K562 (cell line): ENCODE data around the gene MRM2. TPM values are rescaled to one million over a fixed set of nuclear protein-coding genes. Genes with fewer than 3 reads are reported as not detected.

Experiments
- BRF1 ChIP-seq: IDR thresholded peaks from 3 replicates; pipeline ENCODE4 v1.6.1; 2011; ENCODE audit warnings: borderline replicate concordance, mild to moderate bottlenecking; ENCODE audit not compliant: insufficient read length; ENCODE audit errors: extremely low read depth
- CBX5 ChIP-seq: IDR thresholded peaks from 2 replicates; pipeline ENCODE4 v1.6.1; 2014; ENCODE audit warnings: low read depth, borderline replicate concordance
- ETS2 ChIP-seq: IDR thresholded peaks from 2 replicates; pipeline ENCODE4 v1.6.1; 2016; ENCODE audit warnings: borderline replicate concordance, missing genetic modification characterization, mild to moderate bottlenecking, moderate library complexity, missing compliant biosample characterization; ENCODE audit not compliant: poor library complexity, severe bottlenecking
- GATAD2B ChIP-seq: fragments of 450-650 bp; IDR thresholded peaks from 2 replicates; pipeline ENCODE4 v1.6.1; 2017; ENCODE audit warnings: mild to moderate bottlenecking, borderline replicate concordance
- JUN ChIP-seq, 2 experiments: sonication (generic) in 1 of 2; formaldehyde crosslinking in 1 of 2; IDR thresholded peaks; 2 replicates each; pipeline versions ENCODE4 v1.6.1 to v1.8.0; 2012 to 2022; ENCODE audit warnings: borderline replicate concordance in 2 of 2, mild to moderate bottlenecking in 2 of 2, improper control_type of control experiment in 1 of 2, low read depth in 1 of 2, low read length in 1 of 2, missing genetic modification reagents in 1 of 2
- MTA1 ChIP-seq: fragments of 450-650 bp; IDR thresholded peaks from 2 replicates; pipeline ENCODE4 v1.6.1; 2017; ENCODE audit warnings: borderline replicate concordance
- MYBL2 ChIP-seq, 2 experiments: fragments of 450-650 bp in 1 of 2; sonication (generic) in 1 of 2; formaldehyde crosslinking in 1 of 2; IDR thresholded peaks; 2 replicates each; pipeline versions ENCODE4 v1.6.1 to v1.8.1; 2017 to 2022; ENCODE audit warnings: borderline replicate concordance in 1 of 2, inconsistent platforms in 1 of 2, low read depth in 1 of 2, mild to moderate bottlenecking in 1 of 2, missing genetic modification reagents in 1 of 2, moderate library complexity in 1 of 2
- MYNN ChIP-seq, 2 experiments: sonication (generic); formaldehyde crosslinking in 1 of 2; IDR thresholded peaks; 2 replicates each; pipeline versions ENCODE4 v1.5.0 to v1.6.1; 2016 to 2020; ENCODE audit warnings: antibody characterized with exemption in 1 of 2, missing genetic modification reagents in 1 of 2
- NFIC ChIP-seq: fragments of 450-650 bp; IDR thresholded peaks from 2 replicates; pipeline ENCODE4 v1.6.1; 2017; ENCODE audit warnings: mild to moderate bottlenecking, inconsistent platforms
- NRF1 ChIP-seq, 2 experiments: fragments of 450-650 bp; IDR thresholded peaks in 1 of 2; conservative IDR thresholded peaks in 1 of 2; 2 replicates each; pipeline ENCODE4 v1.6.1; 2014; ENCODE audit warnings: mild to moderate bottlenecking in 2 of 2
- PCBP2 ChIP-seq: fragments of 200-400 bp; formaldehyde crosslinking; IDR thresholded peaks from 2 replicates; pipeline ENCODE4 v1.6.1; 2018; ENCODE audit warnings: low read length, low read depth, mild to moderate bottlenecking, moderate library complexity; ENCODE audit not compliant: poor library complexity, severe bottlenecking
- POLR2AphosphoS5 ChIP-seq: IDR thresholded peaks from 2 replicates; pipeline ENCODE4 v1.6.1; 2011; ENCODE audit warnings: mild to moderate bottlenecking, low read depth, low read length, moderate library complexity; ENCODE audit not compliant: control insufficient read depth, insufficient read depth
- RBM14 ChIP-seq: fragments of 200-400 bp; formaldehyde crosslinking; IDR thresholded peaks from 2 replicates; pipeline ENCODE4 v1.6.1; 2018; ENCODE audit warnings: low read depth, mild to moderate bottlenecking, low read length, moderate library complexity, borderline replicate concordance; ENCODE audit not compliant: insufficient read depth
- RBM25 ChIP-seq: fragments of 200-400 bp; formaldehyde crosslinking; IDR thresholded peaks from 2 replicates; pipeline ENCODE4 v1.6.1; 2018; ENCODE audit warnings: low read length, low read depth, moderate library complexity; ENCODE audit not compliant: severe bottlenecking
- SIN3A ChIP-seq, 2 experiments: fragments of 150-350 bp in 1 of 2; IDR thresholded peaks; 2 replicates each; pipeline ENCODE4 v1.6.1; 2011 to 2016; ENCODE audit warnings: borderline replicate concordance in 2 of 2, low read depth in 2 of 2, low read length in 2 of 2, mild to moderate bottlenecking in 2 of 2, moderate library complexity in 2 of 2; ENCODE audit not compliant: control insufficient read depth in 1 of 2
- SP1 ChIP-seq: sonication (generic); formaldehyde crosslinking; IDR thresholded peaks from 2 replicates; pipeline ENCODE4 v1.8.1; 2022; ENCODE audit warnings: mild to moderate bottlenecking, missing genetic modification reagents
- SRSF7 ChIP-seq: fragments of 200-400 bp; formaldehyde crosslinking; optimal IDR thresholded peaks from 2 replicates; pipeline ENCODE3; 2017; ENCODE audit warnings: mild to moderate bottlenecking, low read depth, low read length
- TCF3 ChIP-seq: sonication (generic); formaldehyde crosslinking; IDR thresholded peaks from 2 replicates; pipeline ENCODE4 v1.4.0; 2020; ENCODE audit warnings: mild to moderate bottlenecking, missing genetic modification reagents
- TCFL5 ChIP-seq: fragments of 250-450 bp; sonication (Bioruptor Pico); conservative IDR thresholded peaks from 2 replicates; pipeline ENCODE4 v1.6.1; 2021; ENCODE audit warnings: mild to moderate bottlenecking, moderate library complexity, matching md5 sums
- ZNF174 ChIP-seq: fragments of 250-450 bp; sonication (Bioruptor Pico); IDR thresholded peaks from 2 replicates; pipeline ENCODE4 v1.4.0; 2020; ENCODE audit warnings: mild to moderate bottlenecking
- ZNF551 ChIP-seq: fragments of 250-450 bp; sonication (Bioruptor Pico); IDR thresholded peaks from 2 replicates; pipeline ENCODE4 v1.5.0; 2021; ENCODE audit warnings: mild to moderate bottlenecking, moderate library complexity
- ZNF785 ChIP-seq: fragments of 250-450 bp; sonication (Bioruptor Pico); IDR thresholded peaks from 2 replicates; pipeline ENCODE4 v1.4.0; 2020; ENCODE audit warnings: mild to moderate bottlenecking
- polyA plus RNA-seq, 8 experiments: library from polyadenylated mRNA; depleted of rRNA in 4 of 8; stranded (reverse) in 5 of 8; unstranded in 3 of 8; fragments of >200 nt; fragmentation: Nextera tagmentation in 2 of 8; fragmentation: Illumina TruSeq in 1 of 8; extraction: Ambion mirVana in 2 of 8; extraction: Trizol in 1 of 8; gene quantifications; 2 replicates each; pipeline versions ENCODE4 v1.2.1 to v1.2.3, GENCODE V29; 2011 to 2014; ENCODE audit warnings: inconsistent platforms in 1 of 8, missing spikeins in 1 of 8
- total RNA-seq, 7 experiments: library from RNA; depleted of rRNA in 6 of 7; stranded (reverse); fragments of >200 nt in 6 of 7; fragmentation: Illumina TruSeq in 2 of 7; extraction: Trizol in 2 of 7; gene quantifications; 2 replicates each; pipeline versions ENCODE4 v1.2.1 to v1.2.3, GENCODE V29; 2011 to 2021; ENCODE audit warnings: low replicate concordance in 1 of 7
- TF ChIP-seq, protein P1 (sequence below): IDR thresholded peaks from 2 replicates; pipeline ENCODE4 v1.6.1; 2011; ENCODE audit not compliant: insufficient read length; ENCODE audit errors: extremely low read depth
- TF ChIP-seq, protein P2 (sequence below): IDR thresholded peaks from 2 replicates; pipeline ENCODE4 v1.6.1; 2011; ENCODE audit warnings: borderline replicate concordance, low read depth, mild to moderate bottlenecking, moderate library complexity, low read length; ENCODE audit not compliant: insufficient read depth, poor library complexity, severe bottlenecking

Gene MRM2
- total and polyA plus RNA-seq, 9 of the 15 experiments (the other 6 are each of a cell fraction or from before 2014, with no cell fraction given) = 32.4 to 116 (median 50.5) TPM

DNA sequence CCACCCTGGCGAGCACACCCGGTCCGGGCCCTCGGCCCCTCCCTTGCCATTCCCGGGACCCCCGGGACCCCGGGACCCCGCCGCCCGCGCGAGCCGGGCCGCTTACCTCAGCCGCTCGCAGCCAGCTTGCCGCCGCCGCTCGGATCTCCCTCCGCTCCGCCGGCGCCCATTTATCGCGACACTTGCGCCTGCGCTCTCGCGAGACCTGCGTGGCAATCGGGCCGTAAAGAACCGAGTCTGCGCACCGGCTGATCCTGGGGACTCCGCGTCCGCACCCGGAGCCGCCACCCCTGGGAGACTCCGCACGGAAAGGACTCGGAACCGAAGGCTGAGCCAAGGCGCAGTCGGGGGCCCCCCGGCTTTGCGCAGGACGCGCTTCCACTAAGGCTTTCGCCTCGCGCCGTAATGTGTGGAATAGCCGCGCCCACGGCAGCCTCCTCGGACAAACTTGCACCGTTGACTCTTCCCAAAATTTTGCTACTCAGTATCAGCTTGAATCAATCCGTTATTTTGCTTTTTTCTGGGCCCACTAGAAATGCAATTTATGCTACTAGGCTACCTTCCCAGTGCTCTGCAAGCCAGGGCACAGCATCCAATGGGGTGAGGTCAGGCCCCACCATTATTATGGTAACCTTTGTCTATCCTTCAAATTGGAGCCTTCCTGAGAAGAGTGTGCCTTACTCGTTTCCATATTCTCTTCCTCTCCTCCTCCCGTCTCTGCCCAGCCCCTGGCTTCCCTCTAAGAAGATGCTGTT, 9.1 kb downstream of the MRM2 start, which contains the start of gene MAD1L1 (continued):
- no peak for TF ChIP-seq GATAD2B
- no peak for TF ChIP-seq CBX5
- TF ChIP-seq TCFL5 = no peak
- no peak for TF ChIP-seq ETS2 (tag)
- TF ChIP-seq SRSF7 = no peak
- no peak for TF ChIP-seq MYBL2 (IDR thresholded peaks at IDR 0.05; ENCODE audit: low read depth)
- TF ChIP-seq MYBL2 (CRISPR knock-in tag; IDR thresholded peaks at IDR 0.05; ENCODE audit: borderline replicate concordance) = no peak
- no peak for TF ChIP-seq RBM14
- peak; percentile 69; the same call in 1 of the 2 replicates for TF ChIP-seq SP1
- peak; percentile 100 for TF ChIP-seq RBM25
- peak; percentile 75; the same call in 1 of the 2 replicates for TF ChIP-seq MTA1
- TF ChIP-seq JUN (IDR thresholded peaks at IDR 0.05; ENCODE audit: borderline replicate concordance, low read depth, low read length) = no peak
- no peak for TF ChIP-seq JUN (CRISPR knock-in tag; IDR thresholded peaks at IDR 0.05; ENCODE audit: borderline replicate concordance)
- TF ChIP-seq BRF1 = no peak
- TF ChIP-seq MYNN (IDR thresholded peaks at IDR 0.05) = peak; percentile 46; the same call in 1 of the 2 replicates
- no peak for TF ChIP-seq MYNN (CRISPR knock-in tag; IDR thresholded peaks at IDR 0.05)
- no peak for TF ChIP-seq ZNF785 (CRISPR knock-in tag)
- TF ChIP-seq PCBP2 = no peak
- peak; percentile 95 for TF ChIP-seq NFIC
- TF ChIP-seq, protein P1, sequence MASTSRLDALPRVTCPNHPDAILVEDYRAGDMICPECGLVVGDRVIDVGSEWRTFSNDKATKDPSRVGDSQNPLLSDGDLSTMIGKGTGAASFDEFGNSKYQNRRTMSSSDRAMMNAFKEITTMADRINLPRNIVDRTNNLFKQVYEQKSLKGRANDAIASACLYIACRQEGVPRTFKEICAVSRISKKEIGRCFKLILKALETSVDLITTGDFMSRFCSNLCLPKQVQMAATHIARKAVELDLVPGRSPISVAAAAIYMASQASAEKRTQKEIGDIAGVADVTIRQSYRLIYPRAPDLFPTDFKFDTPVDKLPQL = no peak
- TF ChIP-seq POLR2AphosphoS5 = peak; percentile 80
- no peak for TF ChIP-seq TCF3 (CRISPR knock-in tag)
- TF ChIP-seq ZNF174 = no peak
- no peak for TF ChIP-seq ZNF551 (CRISPR knock-in tag)
- peak; percentile 91 to 93 for TF ChIP-seq NRF1 (conservative IDR thresholded peaks at IDR 0.05 in 1 of 2, IDR thresholded peaks at IDR 0.05 in 1 of 2)
- TF ChIP-seq, protein P2, sequence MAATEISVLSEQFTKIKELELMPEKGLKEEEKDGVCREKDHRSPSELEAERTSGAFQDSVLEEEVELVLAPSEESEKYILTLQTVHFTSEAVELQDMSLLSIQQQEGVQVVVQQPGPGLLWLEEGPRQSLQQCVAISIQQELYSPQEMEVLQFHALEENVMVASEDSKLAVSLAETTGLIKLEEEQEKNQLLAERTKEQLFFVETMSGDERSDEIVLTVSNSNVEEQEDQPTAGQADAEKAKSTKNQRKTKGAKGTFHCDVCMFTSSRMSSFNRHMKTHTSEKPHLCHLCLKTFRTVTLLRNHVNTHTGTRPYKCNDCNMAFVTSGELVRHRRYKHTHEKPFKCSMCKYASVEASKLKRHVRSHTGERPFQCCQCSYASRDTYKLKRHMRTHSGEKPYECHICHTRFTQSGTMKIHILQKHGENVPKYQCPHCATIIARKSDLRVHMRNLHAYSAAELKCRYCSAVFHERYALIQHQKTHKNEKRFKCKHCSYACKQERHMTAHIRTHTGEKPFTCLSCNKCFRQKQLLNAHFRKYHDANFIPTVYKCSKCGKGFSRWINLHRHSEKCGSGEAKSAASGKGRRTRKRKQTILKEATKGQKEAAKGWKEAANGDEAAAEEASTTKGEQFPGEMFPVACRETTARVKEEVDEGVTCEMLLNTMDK = no peak
- peak in 1 of 2 experiments; percentile 91; a peak in 1 of 4 replicates for TF ChIP-seq SIN3A (IDR thresholded peaks at IDR 0.05; ENCODE audit: borderline replicate concordance in 2 of 2, control insufficient read depth in 1 of 2, low read depth in 2 of 2, low read length in 2 of 2)
